K562 (cell line): ENCODE results near the gene PRRC2B. TPM values are rescaled to one million over a fixed set of nuclear protein-coding genes. Genes with fewer than 3 reads are reported as not detected.

Source experiments
- ARID4B ChIP-seq: sonication (generic); formaldehyde crosslinking; IDR thresholded peaks from 2 replicates; pipeline ENCODE4 v1.8.0; 2022; ENCODE audit warnings: mild to moderate bottlenecking, missing genetic modification reagents
- BRD4 ChIP-seq: fragments of 200-600 bp; sonication (generic); IDR thresholded peaks from 2 replicates; pipeline ENCODE4 v1.6.1; 2017; ENCODE audit warnings: inconsistent platforms
- E2F4 ChIP-seq: sonication (generic); formaldehyde crosslinking; IDR thresholded peaks from 2 replicates; pipeline ENCODE4 v1.8.0; 2022; ENCODE audit warnings: mild to moderate bottlenecking, low read depth, missing genetic modification reagents
- GTF2A2 ChIP-seq: IDR thresholded peaks from 2 replicates; pipeline ENCODE4 v1.6.1; 2016; ENCODE audit warnings: mild to moderate bottlenecking, missing genetic modification characterization, missing compliant biosample characterization
- ID3 ChIP-seq, 2 experiments: fragments of 250-450 bp in 1 of 2; fragments of 450-650 bp in 1 of 2; sonication (Bioruptor Pico) in 1 of 2; IDR thresholded peaks; 2 replicates each; pipeline versions ENCODE4 v1.6.1 to v1.8.0; 2016 to 2021; ENCODE audit warnings: mild to moderate bottlenecking in 2 of 2, moderate library complexity in 2 of 2, missing compliant biosample characterization in 1 of 2, missing genetic modification characterization in 1 of 2
- NFE2 ChIP-seq: IDR thresholded peaks from 2 replicates; pipeline ENCODE4 v1.6.1; 2014; ENCODE audit warnings: antibody characterized with exemption, low read depth
- NR0B1 ChIP-seq: fragments of 450-650 bp; IDR thresholded peaks from one replicate; pipeline ENCODE4 v1.6.1; 2018; ENCODE audit warnings: mild to moderate bottlenecking, moderate library complexity; ENCODE audit not compliant: partially characterized antibody
- OTX1 ChIP-seq: fragments of 450-650 bp; formaldehyde crosslinking; IDR thresholded peaks from 2 replicates; pipeline ENCODE4 v1.4.0; 2022; ENCODE audit warnings: mild to moderate bottlenecking
- SAFB2 ChIP-seq: fragments of 200-400 bp; formaldehyde crosslinking; IDR thresholded peaks from 2 replicates; pipeline ENCODE4 v1.6.1; 2018; ENCODE audit warnings: borderline replicate concordance, low read length, low read depth, moderate library complexity; ENCODE audit not compliant: severe bottlenecking
- SNRNP70 ChIP-seq: fragments of 200-400 bp; formaldehyde crosslinking; optimal IDR thresholded peaks from 2 replicates; pipeline ENCODE3; 2017; ENCODE audit warnings: low read depth, low read length
- SRSF3 ChIP-seq: fragments of 200-400 bp; formaldehyde crosslinking; IDR thresholded peaks from 2 replicates; pipeline ENCODE4 v1.6.1; 2016; ENCODE audit warnings: mild to moderate bottlenecking, low read length, moderate library complexity; ENCODE audit not compliant: insufficient read depth
- TARDBP ChIP-seq: fragments of 450-650 bp; IDR thresholded peaks from 2 replicates; pipeline ENCODE4 v1.6.1; 2016
- TGIF2 ChIP-seq: sonication (generic); formaldehyde crosslinking; IDR thresholded peaks from 2 replicates; pipeline ENCODE4 v1.8.1; 2022; ENCODE audit warnings: mild to moderate bottlenecking, missing genetic modification reagents, moderate library complexity
- ZBED1 ChIP-seq: IDR thresholded peaks from 2 replicates; pipeline ENCODE4 v1.6.1; 2014
- ZFPM2 ChIP-seq: fragments of 250-450 bp; sonication (Bioruptor Pico); IDR thresholded peaks from 2 replicates; pipeline ENCODE4 v1.5.1; 2022; ENCODE audit warnings: mild to moderate bottlenecking
- ZNF347 ChIP-seq: fragments of 450-650 bp; formaldehyde crosslinking; IDR thresholded peaks from 2 replicates; pipeline ENCODE4 v1.4.0; 2020; ENCODE audit warnings: low read depth, mild to moderate bottlenecking, moderate library complexity
- ZNF384 ChIP-seq: IDR thresholded peaks from 2 replicates; pipeline ENCODE4 v1.6.1; 2012; ENCODE audit warnings: low read depth, low read length, improper control_type of control experiment
- ZNF512 ChIP-seq: IDR thresholded peaks from 2 replicates; pipeline ENCODE4 v1.6.1; 2016; ENCODE audit warnings: missing genetic modification characterization, missing compliant biosample characterization
- ZNF76 ChIP-seq: fragments of 250-450 bp; sonication (Bioruptor Pico); IDR thresholded peaks from 2 replicates; pipeline ENCODE4 v1.4.0; 2020; ENCODE audit warnings: mild to moderate bottlenecking, moderate library complexity, borderline replicate concordance
- polyA plus RNA-seq, 8 experiments: library from polyadenylated mRNA; depleted of rRNA in 4 of 8; stranded (reverse) in 5 of 8; unstranded in 3 of 8; fragments of >200 nt; fragmentation: Nextera tagmentation in 2 of 8; fragmentation: Illumina TruSeq in 1 of 8; extraction: Ambion mirVana in 2 of 8; extraction: Trizol in 1 of 8; gene quantifications; 2 replicates each; pipeline versions ENCODE4 v1.2.1 to v1.2.3, GENCODE V29; 2011 to 2014; ENCODE audit warnings: inconsistent platforms in 1 of 8, missing spikeins in 1 of 8
- total RNA-seq, 7 experiments: library from RNA; depleted of rRNA in 6 of 7; stranded (reverse); fragments of >200 nt in 6 of 7; fragmentation: Illumina TruSeq in 2 of 7; extraction: Trizol in 2 of 7; gene quantifications; 2 replicates each; pipeline versions ENCODE4 v1.2.1 to v1.2.3, GENCODE V29; 2011 to 2021; ENCODE audit warnings: low replicate concordance in 1 of 7

PRRC2B gene
- total and polyA plus RNA-seq, 9 of the 15 experiments (the other 6 are each of a cell fraction or from before 2014, with no cell fraction given) = 0.34 to 125 (median 30.9) TPM

- TF ChIP-seq ID3 (CRISPR knock-in tag; IDR thresholded peaks at IDR 0.05) (no peak), ID3 (tag; IDR thresholded peaks at IDR 0.05) (no peak), BRD4 (no peak), ZFPM2 (CRISPR knock-in tag) (no peak), SRSF3 (no peak), OTX1 (CRISPR knock-in tag) (no peak), SNRNP70 (no peak), E2F4 (no peak), ZNF512 (no peak), NR0B1 (no peak), ZNF347 (no peak), ZNF384 (no peak), ARID4B (peak; percentile 80), NFE2 (no peak), SAFB2 (no peak), GTF2A2 (tag) (no peak), ZNF76 (CRISPR knock-in tag) (no peak), TGIF2 (CRISPR knock-in tag) (peak; percentile 54; the same call in 1 of the 2 replicates), TARDBP (0 out of 2 replicates have a peak, but pooled peaks have one; percentile 53), ZBED1 (no peak)
These were observed 109.1 kb downstream of the PRRC2B start, which contains the start of gene POMT1 (continued) for GRCh38 chr9:131502781-131503625.
